ENCODE results near the gene PCBP1.
"Not testable (repeated sequence)": the region's sequence is repeated elsewhere in the genome, so short reads cannot be mapped to it uniquely, and the experiment has no call there.

Gene PCBP1

DNA sequence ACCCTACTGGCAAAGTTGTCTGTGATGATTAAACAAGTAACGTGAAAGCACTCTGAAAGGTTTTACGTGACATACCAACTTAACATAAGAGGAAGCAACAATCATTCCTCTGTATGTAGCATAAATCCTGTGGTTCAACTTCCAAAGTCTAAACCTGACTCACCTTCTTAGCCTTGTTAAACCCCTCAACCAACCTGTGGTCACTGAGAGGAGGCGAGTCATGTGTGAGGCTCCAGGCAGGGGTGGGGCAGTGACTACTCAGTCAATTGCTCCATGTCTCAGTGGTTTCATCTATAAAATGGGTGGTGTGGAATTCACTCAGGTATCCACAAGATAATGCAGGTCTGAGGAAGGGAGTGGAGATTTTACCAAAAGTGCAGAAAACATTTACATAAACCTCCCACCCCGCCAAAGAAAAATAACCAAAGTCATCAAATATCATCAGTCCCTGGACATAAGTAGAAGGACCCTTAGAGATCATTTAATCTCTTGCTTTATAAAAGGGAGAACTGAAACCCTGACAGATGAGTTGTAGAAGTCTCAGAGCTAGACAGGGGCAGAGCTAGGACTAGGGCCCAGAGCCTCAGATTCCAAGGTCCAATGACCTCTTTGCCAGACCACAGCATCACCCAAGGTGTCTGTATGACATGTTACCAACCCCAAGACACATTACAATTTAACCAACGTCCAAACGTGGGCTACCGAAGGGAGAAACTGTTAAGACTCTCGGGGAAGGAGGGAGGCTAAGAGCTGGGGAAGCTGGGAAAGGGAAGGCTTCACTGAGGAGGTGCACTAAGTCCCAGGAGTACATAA lies 3.7 kb upstream of the PCBP1 start:
- DNase-seq: no peak

- peak; percentile 73 for DNase-seq
These were observed 2.1 kb upstream of the PCBP1 start for GRCh38 chr2:70084973-70085710.

DNA sequence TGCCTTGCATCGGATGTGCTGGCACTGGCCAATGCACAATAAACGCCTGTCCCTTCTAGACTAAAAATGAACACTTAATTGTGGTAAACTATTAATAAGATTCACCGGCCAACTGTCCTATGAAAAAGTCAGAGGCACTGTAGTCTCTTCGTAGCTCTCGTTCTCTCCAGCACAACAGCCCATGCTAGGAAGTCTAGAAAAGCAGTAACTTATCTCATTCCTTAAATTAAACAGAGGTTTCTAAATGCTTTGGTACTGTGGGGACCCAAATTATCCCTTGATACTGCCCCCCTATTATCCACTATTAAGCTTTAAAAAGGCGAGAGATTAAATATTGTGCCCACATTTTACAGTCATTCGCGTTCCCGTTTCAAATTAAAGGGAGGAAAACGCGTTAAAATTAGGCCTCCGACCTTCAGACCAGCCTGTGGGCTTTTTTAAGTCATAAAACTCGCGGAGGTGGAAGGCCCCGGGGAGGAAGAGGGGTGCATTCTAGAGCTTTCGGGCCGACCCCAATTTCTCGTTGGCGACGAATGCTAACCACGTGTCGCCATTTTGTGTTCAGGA lies 1.5 kb upstream of the PCBP1 start:
- DNase-seq: no peak

GRCh38 chr2:70086278-70086837 lies 919 bp upstream of the PCBP1 start:
- peak; percentile 61 for DNase-seq

DNA sequence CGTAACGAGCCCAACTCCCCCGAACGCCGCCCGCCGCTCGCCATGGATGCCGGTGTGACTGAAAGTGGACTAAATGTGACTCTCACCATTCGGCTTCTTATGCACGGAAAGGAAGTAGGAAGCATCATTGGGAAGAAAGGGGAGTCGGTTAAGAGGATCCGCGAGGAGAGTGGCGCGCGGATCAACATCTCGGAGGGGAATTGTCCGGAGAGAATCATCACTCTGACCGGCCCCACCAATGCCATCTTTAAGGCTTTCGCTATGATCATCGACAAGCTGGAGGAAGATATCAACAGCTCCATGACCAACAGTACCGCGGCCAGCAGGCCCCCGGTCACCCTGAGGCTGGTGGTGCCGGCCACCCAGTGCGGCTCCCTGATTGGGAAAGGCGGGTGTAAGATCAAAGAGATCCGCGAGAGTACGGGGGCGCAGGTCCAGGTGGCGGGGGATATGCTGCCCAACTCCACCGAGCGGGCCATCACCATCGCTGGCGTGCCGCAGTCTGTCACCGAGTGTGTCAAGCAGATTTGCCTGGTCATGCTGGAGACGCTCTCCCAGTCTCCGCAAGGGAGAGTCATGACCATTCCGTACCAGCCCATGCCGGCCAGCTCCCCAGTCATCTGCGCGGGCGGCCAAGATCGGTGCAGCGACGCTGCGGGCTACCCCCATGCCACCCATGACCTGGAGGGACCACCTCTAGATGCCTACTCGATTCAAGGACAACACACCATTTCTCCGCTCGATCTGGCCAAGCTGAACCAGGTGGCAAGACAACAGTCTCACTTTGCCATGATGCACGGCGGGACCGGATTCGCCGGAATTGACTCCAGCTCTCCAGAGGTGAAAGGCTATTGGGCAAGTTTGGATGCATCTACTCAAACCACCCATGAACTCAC lies 673 bp downstream of the PCBP1 start:
- peak; percentile 39 for DNase-seq

- DNase-seq: no peak
These were observed 1.4 kb downstream of the PCBP1 start for GRCh38 chr2:70088598-70089219.

DNA sequence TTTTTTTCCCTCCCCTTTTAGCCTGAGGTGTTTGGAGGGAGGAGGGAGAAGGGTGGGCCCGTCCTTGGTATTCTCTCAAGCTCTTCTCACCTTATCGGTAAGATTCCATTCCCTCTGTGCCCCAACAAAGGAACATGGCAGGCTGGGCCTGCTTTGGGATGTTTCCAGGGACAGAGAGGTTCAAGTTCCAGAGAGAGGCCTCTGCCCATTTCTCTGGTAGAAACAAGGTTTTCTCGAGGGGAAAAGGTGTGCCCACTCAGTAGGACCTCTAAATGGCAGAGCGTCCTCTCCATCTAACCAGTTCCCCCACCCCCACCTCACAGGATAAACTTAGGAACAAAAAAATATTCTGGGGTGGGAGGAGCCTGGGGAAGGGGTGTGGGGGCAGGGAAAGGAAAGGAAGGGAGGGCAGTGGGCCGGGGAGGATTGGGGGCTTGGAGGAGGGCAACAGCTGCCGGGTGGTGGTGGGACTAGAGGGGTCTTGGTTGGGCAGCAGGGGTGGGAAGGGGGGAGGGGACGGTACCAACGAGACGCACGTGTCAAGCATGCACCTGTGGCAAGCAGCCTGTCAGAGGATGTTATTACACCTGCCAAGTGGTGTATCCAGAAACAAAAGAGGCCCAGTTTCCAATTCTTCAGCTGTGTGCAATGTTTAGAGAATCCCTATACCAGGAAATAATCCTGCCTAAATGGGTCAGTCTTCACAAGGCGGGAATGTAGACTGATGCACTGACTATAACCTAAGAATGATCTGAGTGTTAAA lies 2.1 kb downstream of the PCBP1 start:
- peak; percentile 89 for DNase-seq

GRCh38 chr2:70089983-70090525 lies 2.8 kb downstream of the PCBP1 start:
- no peak for DNase-seq

GRCh38 chr2:70090706-70091334 lies 3.5 kb downstream of the PCBP1 start:
- DNase-seq: no peak

DNA sequence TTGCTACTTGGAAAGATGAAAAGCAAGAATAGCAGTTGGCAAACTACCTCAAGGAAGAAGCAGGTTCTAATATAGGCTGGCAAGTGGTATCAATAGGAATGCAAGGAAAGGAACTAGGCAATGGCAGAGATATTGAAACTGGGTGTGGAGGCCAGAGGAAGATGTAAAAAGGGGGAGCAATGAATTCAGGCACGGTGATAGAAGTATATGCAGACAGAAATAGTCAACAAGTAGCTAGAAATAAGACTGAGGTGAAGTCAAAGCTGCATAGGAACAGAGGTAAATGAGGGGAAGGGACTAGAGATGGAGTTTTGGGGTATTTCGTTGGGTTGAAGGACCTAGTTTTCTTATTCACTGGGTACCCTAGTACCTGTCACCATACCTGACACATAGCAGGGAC lies 4.1 kb downstream of the PCBP1 start:
- DNase-seq: no peak

DNA sequence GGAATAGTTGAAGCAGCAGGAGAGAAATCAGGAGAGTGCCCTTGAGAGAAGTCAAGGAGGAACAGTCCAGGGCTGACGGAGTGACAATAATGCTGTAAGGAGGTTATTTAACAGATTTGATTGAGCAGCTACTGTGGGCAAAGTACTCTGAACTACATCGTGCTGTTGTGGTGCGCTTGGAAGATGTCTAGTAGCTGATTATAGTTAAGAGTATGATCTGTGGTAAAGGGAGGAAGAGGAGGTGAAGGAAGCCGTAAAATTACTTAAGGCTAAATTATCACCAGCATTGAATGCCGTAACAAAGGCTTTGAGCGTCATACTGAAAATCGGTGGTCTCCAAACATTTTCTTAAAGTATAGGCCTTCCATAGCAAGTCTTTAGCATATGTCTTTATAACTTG lies 4.5 kb downstream of the PCBP1 start:
- no peak for DNase-seq

DNA sequence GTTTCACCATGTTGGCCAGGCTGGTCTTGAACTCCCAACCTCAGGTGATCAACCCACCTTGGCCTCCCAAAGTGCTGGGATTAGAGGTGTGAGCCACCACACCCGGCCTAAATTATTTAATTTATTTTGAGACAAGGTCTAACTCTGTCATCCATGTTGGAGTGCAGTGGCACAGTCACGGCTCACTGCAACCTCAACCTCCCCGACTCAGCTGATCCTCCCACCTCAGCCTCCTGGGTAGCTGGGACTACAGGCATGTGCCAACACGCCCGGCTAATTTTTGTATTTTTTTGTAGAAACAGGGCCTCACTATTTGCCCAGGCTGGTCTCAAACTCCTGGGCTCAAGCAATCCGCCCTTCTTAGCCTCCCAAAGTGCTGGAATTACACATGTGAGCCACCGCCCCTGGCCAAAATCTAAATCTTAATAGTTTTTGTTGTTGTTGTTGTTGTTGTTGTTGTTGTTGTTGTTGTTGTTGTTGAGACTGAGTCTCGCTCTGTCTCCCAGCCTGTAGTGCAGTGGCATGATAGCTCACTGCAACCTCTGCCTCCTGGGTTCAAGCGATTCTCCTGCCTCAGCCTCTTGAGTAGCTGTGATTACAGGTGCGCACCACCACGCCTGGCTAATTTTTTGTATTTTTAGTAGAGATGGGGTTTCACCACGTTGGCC lies 5.4 kb downstream of the PCBP1 start:
- not testable (repeated sequence) for DNase-seq

DNA sequence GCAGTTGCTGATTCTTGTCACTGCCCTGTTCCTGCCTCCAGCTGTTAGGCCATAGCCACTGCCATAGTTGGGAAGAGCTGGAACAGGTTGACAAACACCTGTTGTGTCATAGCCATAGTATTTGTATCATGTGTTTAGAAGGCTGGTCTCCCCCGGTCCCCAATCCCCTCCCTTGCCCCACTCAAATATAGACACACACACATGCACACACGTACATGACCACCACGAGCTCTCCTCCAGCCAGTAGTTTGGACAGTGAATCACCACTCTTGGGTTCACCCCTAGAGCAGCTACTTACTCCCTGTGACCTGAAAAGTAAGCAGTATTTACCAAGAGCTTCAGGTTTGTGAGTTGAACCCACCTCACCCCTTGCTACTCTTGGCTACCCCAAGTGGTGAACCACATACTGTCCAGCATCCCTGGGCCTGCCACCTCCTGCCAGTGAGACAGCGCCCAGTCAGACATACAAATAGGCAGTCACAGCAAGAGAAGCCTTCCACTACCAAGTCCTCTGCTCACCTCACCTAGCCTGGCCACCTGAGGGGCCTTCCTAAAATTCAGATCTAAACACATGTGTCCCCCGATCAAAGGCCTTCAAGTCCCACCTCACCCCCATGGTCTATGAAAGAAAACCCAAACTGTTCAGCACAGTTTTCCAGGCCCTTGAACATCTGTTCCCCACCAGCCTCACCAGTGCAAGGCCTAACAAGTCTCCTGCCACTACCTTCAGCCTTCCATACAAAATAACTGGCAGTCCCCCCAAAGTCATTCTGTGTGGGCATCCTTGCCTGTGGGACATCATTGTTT lies 7.1 kb downstream of the PCBP1 start:
- DNase-seq: no peak

- peak; percentile 82 for DNase-seq
These were observed 7.9 kb downstream of the PCBP1 start for GRCh38 chr2:70094978-70095719.

- no peak for DNase-seq
These were observed 8.7 kb downstream of the PCBP1 start for GRCh38 chr2:70095720-70096670.

- DNase-seq: no peak
These were observed 10.8 kb downstream of the PCBP1 start for GRCh38 chr2:70098032-70098431.

GRCh38 chr2:70099270-70099669 lies 12.0 kb downstream of the PCBP1 start:
- DNase-seq: no peak

All from DMS153 (cell line).